Measurements from ENCODE around the gene AKAP13. TPM values are rescaled to one million over a fixed set of nuclear protein-coding genes. Genes with fewer than 3 reads are reported as not detected.

AKAP13 gene
- polyA plus RNA-seq, 3 donors, result 82.8 to 94.8 (median 88.1) TPM

GRCh38 chr15:85622221-85622831 is 241.9 kb downstream of the AKAP13 start:
- no peak for DNase-seq

DNA sequence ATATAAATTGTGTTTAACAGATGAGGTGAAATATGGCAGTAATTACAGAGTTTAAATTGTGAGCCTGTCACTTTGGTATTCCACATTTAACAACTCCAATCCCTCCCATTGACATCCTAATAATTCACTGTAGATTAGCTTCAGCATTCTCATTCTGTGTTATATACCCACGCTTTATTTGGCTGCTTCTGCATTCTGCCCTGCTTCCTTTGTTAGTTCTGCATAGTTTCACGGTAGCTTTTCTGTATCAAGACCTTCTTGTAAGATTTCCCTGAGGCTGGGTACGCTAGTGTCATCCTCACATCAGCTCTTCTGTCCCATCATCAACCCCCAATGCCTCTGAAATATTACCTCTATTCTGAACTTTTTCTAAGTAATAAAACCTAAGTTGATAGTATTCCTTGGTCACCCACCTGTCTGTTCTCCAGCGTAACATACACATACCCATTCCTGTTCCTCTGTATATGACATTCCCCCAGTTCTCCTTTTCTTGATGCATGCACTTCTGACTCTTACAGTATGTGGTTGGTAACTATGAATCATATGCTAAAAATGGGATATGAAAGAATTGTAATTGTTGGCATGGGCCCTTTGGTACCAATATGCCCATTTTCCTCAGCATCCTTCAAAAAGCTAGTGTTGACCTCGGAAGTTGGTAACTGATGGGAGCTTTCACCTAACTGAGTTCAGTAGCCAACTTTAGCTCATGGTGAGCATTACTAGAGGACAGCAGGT is 243.1 kb downstream of the AKAP13 start:
- DNase-seq, result no peak

DNA sequence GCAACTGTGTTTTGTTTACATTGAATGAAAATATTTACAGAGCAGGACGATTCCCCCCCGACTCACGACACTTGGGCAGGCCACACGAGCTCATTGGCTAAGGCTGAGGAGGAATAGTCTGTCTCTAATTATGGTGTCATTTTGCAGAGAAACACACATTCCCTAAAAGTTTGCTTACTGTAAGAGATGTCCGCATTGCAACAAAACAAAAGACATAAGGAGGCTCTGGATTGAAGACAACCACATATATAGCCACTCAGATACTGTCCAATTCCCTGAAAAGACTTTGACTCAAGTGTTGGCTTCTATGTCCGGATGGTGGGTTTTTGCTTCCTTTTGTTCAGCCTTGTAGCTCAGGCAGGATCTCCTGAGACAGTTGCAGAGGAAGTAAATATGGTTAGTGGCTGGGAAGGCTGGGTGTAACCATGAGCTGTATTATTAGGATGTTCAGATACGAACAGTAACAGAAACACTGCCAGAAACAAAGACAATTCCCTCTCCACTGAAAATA is 243.9 kb downstream of the AKAP13 start:
- no peak for DNase-seq

DNA sequence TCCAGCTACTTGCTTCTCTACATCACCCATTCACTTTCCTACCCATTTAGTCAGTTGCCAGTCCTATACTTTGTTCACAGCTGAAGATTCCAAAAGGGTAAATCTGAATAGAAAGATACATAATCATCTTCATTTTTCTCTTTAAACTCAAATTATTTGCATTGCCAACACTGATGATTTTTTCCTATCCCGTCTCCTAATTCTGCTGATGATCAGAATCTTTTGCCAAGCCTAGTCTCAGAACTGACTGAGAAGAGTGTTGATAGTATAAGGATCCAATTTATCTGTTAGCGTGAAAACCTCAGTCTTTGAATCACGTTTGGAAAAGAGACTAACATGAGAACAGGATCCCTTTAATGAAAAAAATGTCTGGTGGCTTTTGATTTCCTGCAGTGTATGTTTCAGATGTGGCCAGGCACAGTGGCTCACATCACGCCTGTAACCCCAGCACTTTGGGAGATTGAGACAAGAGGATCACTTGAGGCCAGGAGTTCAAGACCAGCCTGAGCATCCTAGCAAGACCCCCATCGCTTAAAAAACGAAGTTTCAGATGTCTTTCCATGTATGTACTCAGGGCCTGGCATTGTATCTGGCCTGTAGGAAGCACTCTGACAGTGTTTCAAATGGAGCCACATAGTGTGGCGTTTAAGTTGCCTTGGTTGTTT is 244.9 kb downstream of the AKAP13 start:
- DNase-seq, result no peak

DNA sequence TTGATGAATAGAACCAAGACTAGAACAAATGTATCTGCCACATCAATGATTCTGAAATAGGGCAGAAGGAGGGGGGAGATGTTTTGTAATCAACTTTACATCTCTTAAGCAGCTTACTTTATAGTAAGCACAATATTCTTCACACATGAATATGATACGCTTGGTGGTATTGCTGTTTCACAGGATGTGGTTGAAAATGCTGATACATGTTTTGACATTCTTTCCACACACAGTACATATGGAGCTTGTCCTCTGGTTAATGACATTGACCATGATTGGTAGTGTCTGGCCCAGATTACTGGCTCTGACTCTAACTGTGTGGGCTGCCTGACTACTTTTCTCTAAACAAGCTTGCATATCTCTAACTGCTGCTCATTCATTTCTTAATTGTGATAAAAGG is 245.5 kb downstream of the AKAP13 start:
- no peak for DNase-seq

- DNase-seq, result no peak
These were observed 247.0 kb downstream of the AKAP13 start for GRCh38 chr15:85627213-85627935.

GRCh38 chr15:85630311-85630710 is 249.9 kb downstream of the AKAP13 start:
- no peak for DNase-seq

DNA sequence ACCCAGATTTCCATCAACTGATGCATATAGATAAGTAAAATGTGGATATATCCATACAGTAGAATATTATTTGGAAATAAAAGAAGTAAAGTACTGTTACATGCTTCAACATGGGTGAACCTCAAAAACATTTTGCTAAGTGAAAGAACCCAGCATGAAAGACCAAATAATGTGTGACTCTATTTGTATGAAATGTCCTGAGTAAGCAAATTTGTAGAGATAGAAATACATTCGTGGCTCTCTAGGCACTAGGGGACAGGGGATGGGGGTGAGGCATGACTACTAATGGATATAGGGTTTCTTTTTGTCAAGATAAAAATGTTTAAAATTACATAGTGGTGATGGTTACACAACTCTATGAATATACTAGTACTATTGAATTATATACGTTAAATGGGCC is 250.6 kb downstream of the AKAP13 start:
- DNase-seq, result no peak

DNA sequence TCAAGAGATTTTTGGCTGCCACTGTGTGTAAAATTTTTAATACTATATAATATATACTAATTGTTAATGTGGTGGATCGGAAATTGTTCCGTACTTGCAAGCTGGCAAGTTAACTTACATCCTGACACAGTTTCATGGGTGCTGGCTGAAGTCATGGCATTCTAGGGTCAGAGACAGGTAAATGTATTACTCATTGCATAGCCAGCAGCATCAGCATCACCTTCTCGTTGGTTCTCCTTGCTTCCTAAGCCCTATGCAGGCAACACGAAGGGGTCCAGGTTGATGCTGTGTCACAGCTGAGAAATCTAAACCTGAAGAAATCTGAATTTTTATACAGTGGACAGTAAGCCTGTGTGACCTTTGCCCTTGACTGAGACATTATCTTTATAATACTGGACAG is 251.6 kb downstream of the AKAP13 start:
- no peak for DNase-seq

DNA sequence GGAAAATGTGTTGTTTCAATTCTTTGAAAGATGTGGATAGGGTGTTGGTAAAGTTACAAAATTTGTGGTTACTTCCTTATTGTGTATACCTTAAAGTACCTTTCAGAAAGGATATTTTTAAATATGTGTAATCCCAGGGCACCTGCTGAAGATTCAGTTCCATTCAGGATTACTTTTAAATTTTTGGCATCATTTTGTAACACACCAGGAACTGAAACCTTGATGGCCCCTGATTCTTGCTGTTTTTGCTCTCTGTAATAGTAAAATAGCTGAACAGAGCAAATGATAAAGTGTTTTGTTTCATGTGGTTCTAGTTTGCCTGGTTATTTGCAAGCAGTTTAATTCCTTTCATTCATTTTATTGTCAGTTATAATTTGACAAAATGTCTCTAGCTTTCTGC is 253.5 kb downstream of the AKAP13 start:
- DNase-seq, result no peak

GRCh38 chr15:85636351-85636750 is 255.9 kb downstream of the AKAP13 start:
- no peak for DNase-seq

GRCh38 chr15:85639752-85640381 is 259.5 kb downstream of the AKAP13 start:
- DNase-seq, result no peak

DNA sequence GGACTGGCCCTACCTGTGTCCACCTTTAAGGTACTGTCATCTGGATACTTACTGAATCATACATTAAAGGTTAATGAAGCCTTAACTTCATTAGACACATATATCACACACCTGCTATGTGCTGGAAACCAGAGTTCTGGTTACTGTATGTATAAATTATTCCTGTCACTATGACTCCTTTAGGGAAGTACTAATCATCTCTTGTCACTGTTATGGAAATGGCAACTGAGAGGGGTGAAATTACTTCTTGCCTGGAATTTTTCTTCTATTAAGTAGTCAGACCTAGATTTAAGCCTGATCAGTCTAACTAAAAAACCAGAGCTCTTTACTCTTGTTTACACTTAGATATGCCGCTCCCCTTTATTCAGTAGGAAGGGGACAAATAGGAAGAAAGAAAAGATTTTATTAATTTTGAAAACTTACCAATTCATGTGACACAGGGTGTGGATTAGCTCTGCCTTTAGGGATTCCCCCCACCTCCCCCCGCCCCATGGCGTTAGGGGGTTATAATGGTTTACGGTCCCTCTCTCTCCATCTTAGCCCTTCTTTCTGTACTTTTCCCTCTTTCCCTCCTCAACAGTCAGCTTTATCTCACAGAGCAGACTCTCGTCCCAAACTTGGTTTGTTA is 261.8 kb downstream of the AKAP13 start:
- no peak for DNase-seq

DNA sequence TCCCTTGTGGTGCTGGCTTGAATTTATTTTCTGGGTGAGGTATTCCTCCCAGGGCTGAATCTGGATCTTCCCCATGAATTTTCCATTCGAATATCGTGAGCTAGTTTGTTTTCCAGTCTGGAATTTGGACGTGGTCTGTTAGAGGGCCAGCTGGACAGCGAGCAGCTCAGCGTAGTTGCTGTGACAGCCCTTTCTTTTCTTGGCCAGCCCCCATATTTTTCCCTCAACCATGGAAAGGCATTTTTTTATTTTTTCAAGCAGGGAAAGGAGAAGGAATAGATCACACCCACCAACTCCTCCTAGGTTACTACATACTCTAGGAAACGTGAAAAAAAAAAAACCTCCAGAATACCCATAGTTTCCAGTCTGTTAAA is 262.3 kb downstream of the AKAP13 start:
- DNase-seq, result peak; percentile 68

- DNase-seq, result no peak
These were observed 266.2 kb downstream of the AKAP13 start for GRCh38 chr15:85646538-85647091.

DNA sequence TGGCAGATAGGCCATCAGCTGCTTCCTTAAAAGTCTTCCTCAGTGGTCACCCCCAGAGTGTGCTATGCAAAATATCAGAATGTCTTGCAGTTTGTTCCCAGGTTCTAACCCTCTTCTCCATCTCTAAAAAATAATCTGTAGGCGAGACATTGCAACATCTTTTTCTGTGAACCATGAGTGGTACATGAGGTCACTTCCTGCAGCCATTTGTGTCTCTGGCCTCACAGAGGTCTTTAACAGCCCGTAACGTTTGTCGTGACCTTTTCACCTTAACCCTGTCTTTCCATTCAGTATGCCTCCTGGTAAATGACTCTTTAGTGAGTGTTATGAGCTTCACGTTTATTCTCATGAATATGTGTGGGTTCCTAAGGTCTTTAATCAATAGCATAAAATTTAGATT is 269.0 kb downstream of the AKAP13 start:
- no peak for DNase-seq

GRCh38 chr15:85651548-85651947 is 271.1 kb downstream of the AKAP13 start:
- DNase-seq, result no peak

- DNase-seq, result no peak
These were observed 272.1 kb downstream of the AKAP13 start for GRCh38 chr15:85652457-85652856.

DNA sequence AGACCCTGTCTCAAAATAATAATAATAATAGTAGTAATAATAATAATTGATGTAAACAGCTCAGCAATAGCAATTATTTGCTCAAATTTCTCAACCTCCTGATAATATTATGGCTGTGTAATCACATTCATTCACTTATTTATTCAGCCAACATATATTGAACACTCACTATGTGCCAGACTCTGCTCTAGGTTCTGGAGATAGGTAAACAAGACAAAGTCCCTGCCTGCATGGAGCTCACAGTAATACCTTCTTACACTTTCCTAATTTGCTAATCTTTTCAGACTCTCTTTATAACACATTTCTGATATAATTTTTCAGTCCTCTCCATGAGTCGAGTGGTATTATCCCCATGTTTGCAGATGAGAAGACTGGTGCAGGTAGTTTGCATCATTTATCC is 276.7 kb downstream of the AKAP13 start:
- DNase-seq, result no peak

GRCh38 chr15:85658816-85659215 is 278.4 kb downstream of the AKAP13 start:
- DNase-seq, result no peak

DNA sequence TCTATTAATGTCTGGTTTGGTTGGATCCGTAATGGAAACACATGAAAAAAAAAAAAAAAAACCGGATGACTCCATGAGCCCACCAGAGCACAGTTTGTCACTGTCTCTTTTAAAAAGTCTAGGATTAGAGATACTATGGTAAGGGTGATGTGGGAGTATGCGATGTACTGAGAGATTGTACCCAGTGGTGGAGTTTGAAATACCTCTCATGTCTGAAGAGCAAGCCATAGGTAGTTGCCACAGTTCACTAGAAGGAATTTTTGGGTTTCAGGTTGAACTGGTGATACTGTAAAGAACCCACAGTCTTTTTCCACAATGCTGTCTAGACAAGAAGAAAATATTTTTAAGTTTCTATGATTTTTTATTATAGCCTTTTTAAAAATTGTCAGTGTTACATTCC is 281.5 kb downstream of the AKAP13 start:
- no peak for DNase-seq
